ENCODE data around the gene NAA20.
A peak's percentile ranks its signal among the peaks of the same experiment; 100 is the strongest.

Gene NAA20

DNA sequence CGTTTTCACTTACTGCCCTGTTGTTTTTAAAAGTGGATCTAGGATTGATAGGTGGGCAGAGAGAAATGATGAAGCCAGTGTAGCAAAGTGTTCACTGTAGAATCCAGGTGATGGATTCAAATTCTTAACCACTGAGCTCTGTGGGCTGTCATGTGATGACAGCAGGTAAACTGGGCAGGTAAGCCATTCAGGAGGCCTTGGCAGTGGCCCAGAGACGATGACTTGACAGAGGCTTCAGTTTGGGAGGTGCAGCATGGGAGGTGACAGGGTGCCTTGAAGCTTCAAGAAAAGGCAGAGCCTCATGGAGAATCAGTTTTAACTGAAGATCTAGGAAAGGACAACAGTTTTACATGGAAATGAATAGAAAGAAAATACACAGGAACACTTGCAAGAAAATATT, 2.0 kb downstream of the NAA20 start:
- no peaks in the 10 kb centered on the region for H3K27me3 ChIP-seq (ENCODE audit: insufficient read depth, low read length)
- peaks cover 5% of the 10 kb centered on the region; the same call in 1 of the 2 replicates for H3K36me3 ChIP-seq (ENCODE audit: insufficient read depth, low read length)
- no peak overlapping the region for H3K27ac ChIP-seq (ENCODE audit: low read depth, low read length)
- H3K79me2 ChIP-seq (ENCODE audit: control insufficient read depth, insufficient read depth, low read length, unreplicated experiment): peaks cover 70% of the 10 kb centered on the region
- peaks cover 21% of the 10 kb centered on the region for H3K4me1 ChIP-seq (ENCODE audit: control insufficient read depth, insufficient read depth, low read length, unreplicated experiment)
- peak overlapping the region; percentile 96 for H3K4me3 ChIP-seq (ENCODE audit: low read depth, low read length)
- H2AFZ ChIP-seq (ENCODE audit: low read length, unreplicated experiment): no peak overlapping the region

DNA sequence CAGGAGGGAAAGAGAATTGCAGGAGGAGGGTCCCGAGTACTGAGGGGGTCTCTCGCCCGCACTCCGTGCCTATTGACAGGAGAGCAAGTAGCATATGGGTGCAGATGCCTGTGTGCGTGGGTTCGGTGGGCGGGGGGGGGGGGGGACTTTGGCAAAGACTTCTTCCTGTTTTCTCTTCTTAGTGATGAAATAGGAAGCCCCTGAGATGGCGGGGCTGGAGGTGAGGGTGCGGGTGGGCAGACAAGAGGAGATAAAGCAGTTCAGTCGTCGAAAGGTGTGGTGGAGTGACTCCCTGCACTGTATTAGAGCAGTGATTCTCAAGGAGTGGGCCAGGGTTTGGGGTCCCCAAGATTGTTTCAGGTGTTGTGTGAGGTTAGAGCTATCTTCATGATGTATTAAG, 3.7 kb downstream of the NAA20 start:
- Histone ChIP-seq H3K4me1 (ENCODE audit: control insufficient read depth, insufficient read depth, low read length, unreplicated experiment) (peaks cover 21% of the 10 kb centered on the region), H3K4me3 (ENCODE audit: low read depth, low read length) (no peak overlapping the region), H3K36me3 (ENCODE audit: insufficient read depth, low read length) (peaks cover 5% of the 10 kb centered on the region; the same call in 1 of the 2 replicates), H3K27me3 (ENCODE audit: insufficient read depth, low read length) (no peaks in the 10 kb centered on the region), H3K27ac (ENCODE audit: low read depth, low read length) (no peak overlapping the region), H2AFZ (ENCODE audit: low read length, unreplicated experiment) (no peak overlapping the region), H3K79me2 (ENCODE audit: control insufficient read depth, insufficient read depth, low read length, unreplicated experiment) (peaks cover 87% of the 10 kb centered on the region)

DNA sequence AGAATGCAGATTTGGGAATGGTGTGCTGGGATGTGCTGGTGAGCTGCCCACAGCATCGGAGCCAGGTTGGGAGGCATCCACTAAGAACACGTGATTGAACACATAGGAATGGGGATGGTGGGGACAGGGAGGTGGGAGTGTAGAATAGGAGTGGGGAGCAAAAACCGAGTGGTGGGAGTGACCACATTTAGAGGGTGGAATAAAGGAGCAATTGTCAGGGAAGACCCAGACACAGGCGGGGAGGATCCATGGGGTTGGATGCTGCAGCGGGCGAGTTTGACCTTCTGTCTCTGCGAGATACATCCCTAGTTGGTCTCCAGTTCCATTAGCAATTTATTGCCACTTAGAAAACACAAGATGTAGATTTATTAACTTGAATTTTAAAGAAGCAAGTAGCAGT, 4.7 kb downstream of the NAA20 start:
- Histone ChIP-seq H3K36me3 (ENCODE audit: insufficient read depth, low read length) (peaks cover 7% of the 10 kb centered on the region; the same call in 1 of the 2 replicates), H3K27ac (ENCODE audit: low read depth, low read length) (no peak overlapping the region), H2AFZ (ENCODE audit: low read length, unreplicated experiment) (no peak overlapping the region), H3K4me1 (ENCODE audit: control insufficient read depth, insufficient read depth, low read length, unreplicated experiment) (peaks cover 21% of the 10 kb centered on the region), H3K4me3 (ENCODE audit: low read depth, low read length) (no peak overlapping the region), H3K27me3 (ENCODE audit: insufficient read depth, low read length) (no peaks in the 10 kb centered on the region), H3K79me2 (ENCODE audit: control insufficient read depth, insufficient read depth, low read length, unreplicated experiment) (peaks cover 93% of the 10 kb centered on the region)

DNA sequence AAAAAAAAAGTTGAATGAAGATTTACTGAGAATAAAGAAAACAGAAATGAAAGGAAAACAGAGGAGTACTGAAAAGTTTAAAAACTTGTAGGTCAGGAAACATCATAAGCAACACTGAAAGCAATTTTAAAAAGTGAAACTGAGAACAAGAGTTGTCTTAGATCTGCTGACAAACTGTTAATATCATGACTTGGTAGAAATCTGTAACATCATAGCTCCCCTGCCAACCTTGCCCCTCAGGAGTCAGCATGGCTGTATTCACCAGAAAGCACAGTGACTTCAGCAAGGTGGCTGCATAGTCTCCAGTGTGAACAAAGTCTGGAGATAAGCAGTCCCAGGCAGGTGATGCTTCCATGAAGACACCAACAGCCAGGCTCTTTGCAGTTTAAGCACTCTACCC, 5.3 kb downstream of the NAA20 start:
- H2AFZ ChIP-seq (ENCODE audit: low read length, unreplicated experiment): no peak overlapping the region
- H3K4me1 ChIP-seq (ENCODE audit: control insufficient read depth, insufficient read depth, low read length, unreplicated experiment): peaks cover 21% of the 10 kb centered on the region
- peaks cover 94% of the 10 kb centered on the region for H3K79me2 ChIP-seq (ENCODE audit: control insufficient read depth, insufficient read depth, low read length, unreplicated experiment)
- no peaks in the 10 kb centered on the region for H3K27me3 ChIP-seq (ENCODE audit: insufficient read depth, low read length)
- H3K27ac ChIP-seq (ENCODE audit: low read depth, low read length): no peak overlapping the region
- peaks cover 7% of the 10 kb centered on the region; the same call in 1 of the 2 replicates for H3K36me3 ChIP-seq (ENCODE audit: insufficient read depth, low read length)
- H3K4me3 ChIP-seq (ENCODE audit: low read depth, low read length): no peak overlapping the region

DNA sequence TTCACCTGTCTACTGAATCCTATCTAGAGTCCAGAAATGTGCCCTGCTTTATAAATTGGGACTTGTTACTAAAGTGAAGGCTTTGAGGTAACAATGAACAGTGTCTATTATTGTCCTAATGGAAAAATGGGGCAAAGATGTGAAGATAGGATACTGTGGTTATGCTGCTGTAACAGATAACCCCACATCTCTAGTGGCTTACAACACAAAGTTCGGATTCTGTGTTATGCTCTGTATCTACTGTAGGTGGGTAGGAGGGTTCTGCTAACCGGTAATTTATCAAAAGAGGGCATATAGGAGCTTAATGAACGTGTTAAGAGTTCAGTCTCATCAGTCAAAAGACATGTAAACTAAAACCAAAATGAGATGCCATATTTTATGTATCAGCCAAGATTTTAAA, 6.2 kb downstream of the NAA20 start:
- Histone ChIP-seq H3K79me2 (ENCODE audit: control insufficient read depth, insufficient read depth, low read length, unreplicated experiment) (peaks cover 88% of the 10 kb centered on the region), H3K4me3 (ENCODE audit: low read depth, low read length) (no peak overlapping the region), H3K27me3 (ENCODE audit: insufficient read depth, low read length) (no peaks in the 10 kb centered on the region), H3K27ac (ENCODE audit: low read depth, low read length) (no peak overlapping the region), H3K36me3 (ENCODE audit: insufficient read depth, low read length) (peaks cover 7% of the 10 kb centered on the region; the same call in 1 of the 2 replicates), H3K4me1 (ENCODE audit: control insufficient read depth, insufficient read depth, low read length, unreplicated experiment) (peaks cover 18% of the 10 kb centered on the region), H2AFZ (ENCODE audit: low read length, unreplicated experiment) (no peak overlapping the region)

DNA sequence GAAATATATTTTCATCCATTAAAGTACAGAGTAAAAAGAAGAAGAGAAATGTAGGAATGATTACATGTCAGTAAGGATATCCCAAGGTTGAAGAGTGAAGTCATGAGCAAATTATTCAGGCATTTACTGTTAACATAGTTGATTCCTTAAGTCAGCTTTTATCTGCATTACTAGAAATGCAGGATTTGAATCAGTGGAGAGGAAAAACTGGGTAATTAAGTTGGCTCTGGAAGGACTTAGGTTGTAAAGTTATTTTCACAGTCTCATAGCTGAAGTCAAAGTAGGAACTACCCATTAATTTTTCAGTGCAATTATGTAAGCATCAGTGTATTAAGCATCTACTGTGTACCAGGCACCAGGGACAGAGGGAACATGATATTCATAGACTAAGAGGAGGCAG, 7.8 kb downstream of the NAA20 start:
- H3K27me3 ChIP-seq (ENCODE audit: insufficient read depth, low read length): no peaks in the 10 kb centered on the region
- H3K79me2 ChIP-seq (ENCODE audit: control insufficient read depth, insufficient read depth, low read length, unreplicated experiment): peaks cover 76% of the 10 kb centered on the region
- peaks cover 4% of the 10 kb centered on the region for H3K4me1 ChIP-seq (ENCODE audit: control insufficient read depth, insufficient read depth, low read length, unreplicated experiment)
- no peak overlapping the region for H2AFZ ChIP-seq (ENCODE audit: low read length, unreplicated experiment)
- H3K36me3 ChIP-seq (ENCODE audit: insufficient read depth, low read length): peaks cover 9% of the 10 kb centered on the region; the same call in 1 of the 2 replicates
- no peak overlapping the region for H3K4me3 ChIP-seq (ENCODE audit: low read depth, low read length)
- no peak overlapping the region for H3K27ac ChIP-seq (ENCODE audit: low read depth, low read length)

DNA sequence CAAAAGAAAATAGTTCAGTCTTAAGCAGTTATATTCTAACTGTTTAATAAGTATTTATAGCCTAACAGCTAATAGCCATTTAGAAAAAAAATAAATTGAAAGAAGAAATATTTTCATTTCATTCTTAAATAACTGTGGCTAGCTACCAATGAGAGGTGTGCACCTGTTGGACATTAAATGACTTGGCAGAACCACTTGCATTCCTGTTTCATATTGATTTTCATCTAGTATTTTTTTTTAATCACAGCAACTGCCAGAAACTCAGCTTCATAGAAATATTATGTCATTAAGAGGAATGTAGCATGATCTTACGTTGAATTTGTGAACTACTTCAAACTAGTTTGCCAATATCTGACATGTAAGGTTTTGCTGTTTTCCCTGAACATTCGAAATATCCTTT, 10.1 kb downstream of the NAA20 start:
- Histone ChIP-seq H2AFZ (ENCODE audit: low read length, unreplicated experiment) (no peak overlapping the region), H3K4me3 (ENCODE audit: low read depth, low read length) (no peak overlapping the region), H3K36me3 (ENCODE audit: insufficient read depth, low read length) (peaks cover 25% of the 10 kb centered on the region), H3K4me1 (ENCODE audit: control insufficient read depth, insufficient read depth, low read length, unreplicated experiment) (no peaks in the 10 kb centered on the region), H3K27me3 (ENCODE audit: insufficient read depth, low read length) (no peaks in the 10 kb centered on the region), H3K79me2 (ENCODE audit: control insufficient read depth, insufficient read depth, low read length, unreplicated experiment) (peaks cover 67% of the 10 kb centered on the region), H3K27ac (ENCODE audit: low read depth, low read length) (no peak overlapping the region)

DNA sequence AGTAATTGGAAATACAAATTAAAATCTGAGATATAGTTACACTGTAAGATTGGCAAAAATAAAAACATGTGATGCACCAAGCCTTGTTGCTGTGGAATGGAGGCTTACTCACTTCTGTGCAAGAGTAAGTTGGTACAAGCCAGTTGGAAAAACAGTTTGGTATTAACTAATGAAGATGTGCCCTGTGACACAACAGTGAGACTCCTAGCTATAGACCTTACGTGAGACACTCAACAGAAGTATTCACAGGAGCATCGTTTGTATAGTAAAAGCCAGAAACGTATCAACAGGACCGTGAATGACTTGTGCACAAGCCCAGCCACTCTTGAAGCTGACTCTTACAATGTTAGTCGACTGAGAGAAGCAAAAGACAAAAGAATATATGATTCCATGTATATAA, 14.6 kb downstream of the NAA20 start:
- H3K36me3 ChIP-seq (ENCODE audit: insufficient read depth, low read length): peaks cover 44% of the 10 kb centered on the region

DNA sequence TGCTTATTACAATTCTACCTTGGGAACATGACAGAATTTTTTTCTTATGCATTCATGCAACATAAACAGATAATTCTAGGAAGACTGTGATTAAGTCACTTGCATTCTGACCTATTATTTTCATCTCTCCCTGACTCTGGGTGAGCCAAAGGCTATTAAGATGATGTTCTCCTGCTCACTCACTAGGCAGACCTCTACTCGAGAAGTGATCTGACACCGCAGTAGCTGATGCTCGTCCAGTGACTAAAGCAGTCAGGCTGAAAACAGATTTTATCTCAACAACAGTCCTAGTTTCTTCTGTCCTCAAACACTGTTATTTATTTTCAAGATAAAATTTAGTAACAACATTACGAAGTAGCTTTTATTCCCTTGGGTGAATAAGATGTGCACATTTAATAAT, 17.3 kb downstream of the NAA20 start:
- H3K27ac ChIP-seq (ENCODE audit: low read depth, low read length): no peak overlapping the region
- peaks cover 17% of the 10 kb centered on the region for H3K79me2 ChIP-seq (ENCODE audit: control insufficient read depth, insufficient read depth, low read length, unreplicated experiment)
- H2AFZ ChIP-seq (ENCODE audit: low read length, unreplicated experiment): no peak overlapping the region
- H3K4me1 ChIP-seq (ENCODE audit: control insufficient read depth, insufficient read depth, low read length, unreplicated experiment): peaks cover 10% of the 10 kb centered on the region
- no peaks in the 10 kb centered on the region for H3K27me3 ChIP-seq (ENCODE audit: insufficient read depth, low read length)
- H3K36me3 ChIP-seq (ENCODE audit: insufficient read depth, low read length): peaks cover 62% of the 10 kb centered on the region
- H3K4me3 ChIP-seq (ENCODE audit: low read depth, low read length): no peak overlapping the region

More for the DNA sequence above, 14.6 kb downstream of the NAA20 start:
- Histone ChIP-seq H3K27ac (ENCODE audit: low read depth, low read length) (peak overlapping the region; percentile 18; the same call in 1 of the 2 replicates), H3K27me3 (ENCODE audit: insufficient read depth, low read length) (no peaks in the 10 kb centered on the region), H2AFZ (ENCODE audit: low read length, unreplicated experiment) (no peak overlapping the region), H3K4me1 (ENCODE audit: control insufficient read depth, insufficient read depth, low read length, unreplicated experiment) (no peaks in the 10 kb centered on the region), H3K79me2 (ENCODE audit: control insufficient read depth, insufficient read depth, low read length, unreplicated experiment) (peaks cover 26% of the 10 kb centered on the region), H3K4me3 (ENCODE audit: low read depth, low read length) (no peak overlapping the region)

DNA sequence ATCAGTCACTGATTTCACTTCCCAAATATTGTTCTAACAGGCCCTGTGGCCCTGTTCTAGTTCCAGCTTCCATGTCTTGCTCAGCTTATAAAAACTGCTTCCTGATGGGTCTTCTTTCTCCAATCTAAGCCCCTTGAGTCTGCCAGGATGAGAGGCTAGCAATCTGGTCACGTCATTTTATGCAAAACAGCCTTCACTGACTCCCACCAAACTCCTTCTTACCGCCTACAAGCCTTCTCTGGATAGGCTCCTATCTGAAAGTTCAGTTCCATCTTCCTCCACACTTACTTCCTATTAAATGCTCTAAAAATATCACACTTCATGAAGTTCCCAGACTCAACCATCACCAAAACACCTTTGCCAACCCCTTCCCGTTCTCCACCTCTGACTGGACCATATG, 19.6 kb downstream of the NAA20 start:
- peaks cover 4% of the 10 kb centered on the region for H3K79me2 ChIP-seq (ENCODE audit: control insufficient read depth, insufficient read depth, low read length, unreplicated experiment)
- no peaks in the 10 kb centered on the region for H3K27me3 ChIP-seq (ENCODE audit: insufficient read depth, low read length)
- no peak overlapping the region for H2AFZ ChIP-seq (ENCODE audit: low read length, unreplicated experiment)
- H3K4me1 ChIP-seq (ENCODE audit: control insufficient read depth, insufficient read depth, low read length, unreplicated experiment): peaks cover 10% of the 10 kb centered on the region
- peaks cover 64% of the 10 kb centered on the region for H3K36me3 ChIP-seq (ENCODE audit: insufficient read depth, low read length)
- H3K4me3 ChIP-seq (ENCODE audit: low read depth, low read length): no peak overlapping the region
- no peak overlapping the region for H3K27ac ChIP-seq (ENCODE audit: low read depth, low read length)

DNA sequence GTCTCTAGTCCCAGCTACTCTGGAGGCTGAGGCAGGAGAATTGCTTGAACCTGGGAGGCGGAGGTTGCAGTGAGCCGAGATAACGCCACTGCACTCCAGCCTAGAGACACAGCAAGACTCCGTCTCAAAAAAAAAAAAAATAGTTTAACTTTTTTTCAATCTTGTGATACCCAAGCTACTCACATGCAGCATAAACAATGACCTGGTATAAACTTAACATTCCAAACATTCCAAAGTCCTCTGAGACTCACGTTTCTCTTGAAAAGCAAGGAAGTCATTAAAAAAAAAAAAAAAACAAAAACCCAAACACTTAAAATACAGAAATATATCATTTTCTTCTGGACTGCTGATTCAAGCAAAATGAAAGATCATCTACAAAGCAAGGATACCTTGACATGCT, 20.8 kb downstream of the NAA20 start:
- Histone ChIP-seq H3K36me3 (ENCODE audit: insufficient read depth, low read length) (peaks cover 58% of the 10 kb centered on the region), H3K79me2 (ENCODE audit: control insufficient read depth, insufficient read depth, low read length, unreplicated experiment) (no peaks in the 10 kb centered on the region), H3K27me3 (ENCODE audit: insufficient read depth, low read length) (no peaks in the 10 kb centered on the region), H3K27ac (ENCODE audit: low read depth, low read length) (no peak overlapping the region), H3K4me1 (ENCODE audit: control insufficient read depth, insufficient read depth, low read length, unreplicated experiment) (peaks cover 10% of the 10 kb centered on the region), H3K4me3 (ENCODE audit: low read depth, low read length) (no peak overlapping the region), H2AFZ (ENCODE audit: low read length, unreplicated experiment) (no peak overlapping the region)
